GM19351 (cell line): ENCODE measurements around the gene ADAMTS9.

Source experiments
- ATAC-seq: cut with Tn5 transposase; IDR thresholded peaks from one replicate; pipeline ENCODE4 v1.9.1; 2021; ENCODE audit warnings: mild to moderate bottlenecking, moderate library complexity; ENCODE audit not compliant: unreplicated experiment

Gene ADAMTS9

DNA sequence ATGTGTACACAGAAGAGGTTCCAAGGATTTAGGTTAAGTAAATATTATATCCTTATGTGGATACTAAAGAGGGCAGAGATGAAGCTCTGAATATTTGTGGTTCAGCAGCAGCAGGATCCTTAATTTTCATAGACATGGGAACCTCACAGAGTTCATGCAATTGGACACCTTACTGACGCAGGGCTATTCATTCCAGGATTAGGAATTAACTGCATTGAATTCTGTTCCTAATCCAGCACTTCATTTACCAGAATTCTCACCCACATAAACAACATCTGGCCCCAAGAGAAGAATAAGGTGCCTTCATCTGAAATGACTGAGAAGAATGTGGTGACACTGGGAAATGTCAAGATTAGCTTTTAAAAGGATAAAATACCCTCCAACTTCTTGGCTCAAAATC is 62.4 kb downstream of the ADAMTS9 start:
- ATAC-seq, result no peak

DNA sequence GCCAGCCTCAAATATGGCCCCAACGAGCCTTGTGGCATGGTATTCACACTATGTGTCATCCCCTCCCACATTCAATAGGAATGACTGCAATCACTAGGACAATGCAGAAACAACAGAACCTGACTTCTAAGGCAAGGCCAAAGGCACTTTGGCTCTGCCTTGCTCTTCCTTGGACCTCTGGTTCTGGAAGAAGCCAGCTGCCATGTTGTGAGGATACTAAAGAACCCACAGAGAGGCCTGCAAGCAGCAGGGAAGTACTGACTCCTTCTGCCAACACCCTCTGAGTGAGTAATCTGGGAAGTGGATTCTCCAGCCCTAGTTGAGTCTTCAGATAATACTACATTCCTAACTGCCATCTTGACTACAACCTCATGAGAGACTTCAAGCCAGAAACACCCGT is 64.7 kb downstream of the ADAMTS9 start:
- ATAC-seq, result no peak

DNA sequence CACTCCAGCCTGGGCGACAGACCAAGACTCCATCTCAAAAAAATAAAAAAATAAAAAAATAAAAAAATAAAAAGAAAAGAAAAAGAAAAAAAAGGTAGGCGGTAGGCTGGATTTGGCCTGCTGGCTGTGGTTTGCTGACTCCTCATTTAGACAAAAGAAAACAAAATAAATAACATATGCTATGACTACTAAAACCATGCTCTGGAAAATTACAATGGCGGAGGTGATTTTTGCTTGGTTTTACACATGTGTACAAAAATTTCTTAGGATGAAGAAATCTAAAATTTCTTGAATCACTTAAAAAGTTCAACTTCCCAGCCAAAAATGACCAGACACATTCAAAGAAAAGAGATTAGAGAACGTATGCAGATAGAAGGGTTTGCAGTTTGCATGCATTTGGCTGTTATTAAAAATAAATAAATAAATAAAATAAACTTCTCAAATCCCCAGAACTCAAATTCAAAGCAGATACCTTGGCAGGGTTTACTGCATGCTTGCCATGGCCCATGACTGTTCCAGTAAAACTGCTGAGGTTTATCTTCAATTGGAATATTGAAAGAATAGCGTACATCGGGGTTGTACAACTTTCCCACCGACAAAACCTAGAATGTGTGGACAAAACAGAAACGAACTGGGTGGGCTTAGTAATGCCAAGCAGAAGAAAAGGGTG is 65.9 kb downstream of the ADAMTS9 start:
- ATAC-seq, result no peak

DNA sequence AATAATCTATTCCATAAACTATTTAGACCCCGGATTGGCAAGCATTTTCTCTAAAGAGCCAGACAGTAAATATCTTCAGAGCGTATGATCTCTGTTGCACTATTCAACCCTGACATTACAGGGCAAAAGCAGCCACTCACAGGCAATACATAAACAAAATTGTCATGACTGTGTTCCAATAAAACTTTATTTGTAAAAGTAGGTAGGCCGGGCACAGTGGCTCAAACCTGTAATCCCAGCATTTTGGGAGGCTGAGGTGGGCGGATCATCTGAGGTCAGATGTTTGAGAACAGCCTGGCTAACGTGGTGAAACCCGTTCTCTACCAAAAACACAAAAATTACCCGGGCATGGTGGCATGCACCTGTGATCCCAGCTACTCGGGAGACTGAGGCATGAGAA is 66.5 kb downstream of the ADAMTS9 start:
- no peak for ATAC-seq

DNA sequence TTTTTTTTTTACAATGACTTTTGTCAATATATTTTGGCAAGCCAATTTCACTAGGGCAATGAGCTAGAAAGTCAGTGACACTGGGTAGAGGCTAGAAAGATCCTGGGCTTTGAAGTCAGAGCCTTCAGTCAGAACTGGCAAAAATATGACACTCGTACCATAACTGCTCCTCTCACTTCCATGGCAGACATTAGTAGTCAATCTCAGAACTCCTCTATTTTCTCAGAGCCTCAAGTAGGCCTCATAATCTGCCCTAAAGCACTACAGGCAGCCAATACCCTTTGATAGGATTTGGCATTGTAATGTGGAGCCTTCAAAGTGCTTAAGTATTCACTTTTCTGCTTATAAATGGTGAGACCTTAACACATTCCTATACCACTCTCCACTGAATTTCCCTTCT is 67.8 kb downstream of the ADAMTS9 start:
- ATAC-seq, result no peak

DNA sequence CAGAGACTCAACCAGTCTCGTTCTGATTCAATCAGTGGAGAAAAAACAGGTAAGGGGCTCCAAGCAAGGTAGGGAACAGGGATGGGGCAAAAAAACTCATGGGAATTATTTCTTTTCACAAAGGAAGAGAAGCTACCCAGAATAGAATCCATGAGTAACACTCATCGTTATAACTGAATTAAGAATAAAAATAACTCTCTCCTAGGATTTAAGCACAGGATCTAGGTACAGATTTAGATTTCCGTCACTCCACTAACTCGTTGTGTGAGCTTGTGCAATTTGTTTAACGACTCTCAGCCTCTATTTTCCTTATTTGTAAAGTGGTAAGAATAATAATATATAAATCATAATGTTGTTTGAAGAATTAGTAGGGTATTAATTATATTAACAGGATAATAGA is 68.6 kb downstream of the ADAMTS9 start:
- ATAC-seq, result no peak

DNA sequence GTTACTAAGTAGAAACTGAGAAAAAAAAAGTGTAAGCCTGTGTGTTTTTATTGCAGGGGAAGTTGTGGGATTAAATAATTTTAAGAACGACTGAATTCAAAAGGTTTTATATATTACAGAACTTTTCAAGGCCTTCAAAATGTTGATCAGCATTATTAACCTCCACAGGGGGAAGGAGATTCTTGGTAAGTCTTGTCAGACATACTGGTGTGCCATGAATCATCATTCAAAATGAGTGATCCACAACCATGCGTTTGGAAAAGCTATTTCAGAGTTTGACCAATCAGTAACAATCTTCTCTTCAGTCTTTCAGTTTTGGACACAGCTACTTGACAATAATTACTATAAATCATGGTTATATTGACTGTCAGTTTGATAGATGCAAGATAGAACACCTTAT is 70.2 kb downstream of the ADAMTS9 start:
- no peak for ATAC-seq

DNA sequence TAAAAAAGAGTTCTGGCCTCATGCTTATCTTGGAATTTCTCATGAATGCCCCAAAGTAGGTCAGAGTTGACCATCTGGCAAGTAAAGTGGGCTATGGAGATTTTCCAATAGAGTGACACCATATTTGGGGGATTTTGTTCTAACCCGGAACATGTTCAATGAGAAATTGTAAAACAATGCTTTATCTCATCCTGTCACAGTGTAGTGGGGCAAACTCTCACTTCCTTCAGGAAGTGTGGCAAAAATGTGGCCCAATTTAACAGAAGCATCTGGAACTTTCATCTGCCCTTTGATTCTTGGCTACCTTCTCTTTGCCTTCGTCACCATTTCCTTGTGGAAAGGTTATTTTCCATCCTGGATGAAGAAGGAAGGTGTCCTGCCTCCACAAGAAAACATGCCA is 70.8 kb downstream of the ADAMTS9 start:
- no peak for ATAC-seq

DNA sequence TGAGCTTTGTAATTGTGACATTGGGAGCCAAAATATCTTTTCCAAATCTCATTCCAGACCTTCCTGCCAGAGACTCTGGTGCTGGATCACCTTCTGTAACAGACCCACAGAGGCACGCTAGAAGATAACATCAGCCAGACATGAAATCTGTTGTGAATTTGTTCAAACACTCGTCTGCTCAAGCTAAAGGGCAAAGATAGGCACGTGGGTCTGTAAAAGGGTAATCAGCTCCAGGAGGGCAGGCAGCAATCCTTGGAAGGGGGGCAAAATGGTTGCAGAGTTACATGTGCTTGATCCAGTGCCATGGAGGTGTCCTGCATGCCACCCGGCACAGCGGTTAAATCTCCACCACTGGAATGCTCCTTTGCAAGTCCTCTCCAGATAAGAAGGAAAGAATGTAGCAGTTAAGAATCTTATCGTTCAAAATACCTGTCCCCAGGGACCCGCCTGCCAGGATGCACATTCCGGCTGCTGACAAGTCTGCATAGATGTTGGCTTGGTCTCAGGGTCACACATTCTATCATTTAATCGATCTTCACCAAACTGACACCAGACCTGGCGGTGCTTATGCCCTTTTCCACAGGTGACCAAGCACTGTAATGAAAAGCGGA is 74.8 kb downstream of the ADAMTS9 start:
- ATAC-seq, result no peak

DNA sequence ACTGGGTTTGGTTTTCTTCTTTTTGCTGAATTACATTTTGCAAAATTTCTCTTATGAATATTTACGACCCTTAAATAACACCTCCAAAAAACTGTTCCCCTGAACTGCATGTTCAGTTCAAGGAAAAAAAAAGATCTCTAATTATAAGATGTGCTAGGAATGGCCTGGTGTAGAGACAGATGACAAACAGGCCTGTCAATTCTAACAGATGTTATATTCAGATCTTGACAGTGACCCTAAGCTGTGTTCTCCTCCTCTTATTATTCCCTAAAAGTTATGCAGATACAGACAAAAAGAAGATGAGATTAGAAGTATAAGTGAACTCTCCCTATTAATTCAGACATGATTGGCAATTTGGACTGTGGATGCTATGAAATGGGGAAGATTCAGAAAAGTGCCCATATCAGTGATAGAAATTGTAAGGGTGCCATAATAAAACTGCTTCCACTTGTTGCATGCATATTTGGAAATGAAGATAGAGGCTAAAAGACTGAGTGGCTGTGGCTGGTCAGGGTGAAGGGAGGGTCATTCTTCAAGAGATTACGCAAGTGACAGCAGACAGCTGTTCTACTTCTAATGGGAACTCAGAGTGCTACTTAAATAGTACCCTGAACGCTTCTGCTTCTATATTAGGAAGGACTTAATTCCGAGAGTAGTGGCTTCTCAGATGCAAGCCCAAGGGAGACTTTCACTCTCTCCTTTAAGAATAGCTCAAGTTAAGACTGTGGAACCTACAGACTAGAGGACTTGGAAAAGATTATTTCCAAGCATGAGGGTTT is 75.5 kb downstream of the ADAMTS9 start:
- no peak for ATAC-seq

DNA sequence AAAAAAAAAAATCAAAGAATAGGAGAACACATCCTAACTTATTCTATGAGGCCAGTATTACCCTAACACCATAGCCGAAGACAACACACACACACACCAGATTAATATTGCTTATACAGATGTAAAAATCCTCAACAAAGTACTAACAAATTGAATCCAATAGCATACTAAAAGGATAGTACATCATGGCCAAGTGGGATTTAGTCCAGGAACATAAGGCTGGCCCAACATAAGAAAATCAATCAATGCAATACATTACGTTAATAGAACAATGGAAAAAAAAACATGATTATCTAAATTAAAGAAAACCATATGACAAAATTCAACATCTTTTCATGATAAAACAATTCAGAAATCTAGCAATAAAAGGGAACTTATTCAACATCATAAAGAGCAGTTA is 79.1 kb downstream of the ADAMTS9 start:
- ATAC-seq, result no peak

DNA sequence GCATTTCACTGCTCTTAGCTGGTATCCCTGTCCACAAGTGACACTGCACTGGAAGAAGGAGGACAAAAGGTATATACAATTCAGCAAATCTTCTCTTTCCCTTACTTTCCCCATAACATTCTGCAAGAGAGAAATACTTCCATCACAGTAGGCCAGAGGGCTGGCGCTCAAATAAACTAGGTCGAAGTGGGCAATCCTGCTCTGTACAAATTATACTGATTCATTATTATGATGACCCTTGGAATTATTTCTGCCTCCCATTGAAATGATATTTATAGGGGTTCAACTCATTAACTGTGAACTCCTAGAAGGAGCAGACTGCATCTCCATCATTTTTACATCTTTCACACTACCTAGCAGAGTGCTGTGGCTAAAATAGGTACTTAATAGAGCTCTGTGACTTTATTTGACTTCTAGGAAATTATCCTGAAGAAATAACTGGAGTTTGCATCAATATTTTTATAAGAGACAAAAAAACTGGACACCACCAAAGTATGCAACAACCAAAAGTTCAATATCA is 80.7 kb downstream of the ADAMTS9 start:
- no peak for ATAC-seq

DNA sequence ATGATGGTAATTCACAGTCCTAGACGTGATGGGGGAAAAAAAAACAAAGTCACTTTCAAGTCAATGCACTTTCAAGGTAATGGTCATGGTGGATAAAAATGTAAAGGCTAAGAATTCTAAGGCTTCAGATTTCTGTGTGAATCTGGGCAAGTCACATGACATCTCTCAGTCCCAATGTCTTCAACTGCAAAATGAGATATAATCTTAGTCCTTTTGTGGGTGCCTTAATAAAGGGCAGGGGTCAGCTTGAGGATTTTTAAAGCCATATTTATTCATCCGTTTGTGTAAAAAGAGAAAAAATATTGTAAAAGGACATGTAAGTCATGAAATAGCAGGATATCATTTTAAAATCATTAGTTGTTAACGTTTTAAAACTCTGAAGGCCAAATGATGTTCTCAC is 83.5 kb downstream of the ADAMTS9 start:
- ATAC-seq, result no peak

DNA sequence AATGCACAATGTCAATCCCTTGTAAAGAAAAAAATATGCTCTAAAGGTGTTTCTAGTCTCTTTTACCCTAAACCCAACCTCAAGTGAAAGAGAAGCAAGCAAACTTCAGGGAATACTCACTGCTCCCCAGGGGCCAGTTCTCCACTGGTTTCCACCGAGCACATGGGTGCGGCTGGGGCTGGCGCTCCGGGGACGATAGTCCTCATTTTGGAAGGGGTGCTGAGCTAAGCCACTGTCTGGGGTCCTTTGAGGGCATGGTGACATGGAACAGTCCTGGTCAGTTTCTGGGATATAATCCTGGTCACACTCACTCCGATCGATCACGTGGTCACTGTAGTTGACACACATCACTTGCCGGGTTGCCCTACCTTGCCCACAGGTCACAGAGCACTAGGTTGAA is 86.0 kb downstream of the ADAMTS9 start:
- ATAC-seq, result no peak

DNA sequence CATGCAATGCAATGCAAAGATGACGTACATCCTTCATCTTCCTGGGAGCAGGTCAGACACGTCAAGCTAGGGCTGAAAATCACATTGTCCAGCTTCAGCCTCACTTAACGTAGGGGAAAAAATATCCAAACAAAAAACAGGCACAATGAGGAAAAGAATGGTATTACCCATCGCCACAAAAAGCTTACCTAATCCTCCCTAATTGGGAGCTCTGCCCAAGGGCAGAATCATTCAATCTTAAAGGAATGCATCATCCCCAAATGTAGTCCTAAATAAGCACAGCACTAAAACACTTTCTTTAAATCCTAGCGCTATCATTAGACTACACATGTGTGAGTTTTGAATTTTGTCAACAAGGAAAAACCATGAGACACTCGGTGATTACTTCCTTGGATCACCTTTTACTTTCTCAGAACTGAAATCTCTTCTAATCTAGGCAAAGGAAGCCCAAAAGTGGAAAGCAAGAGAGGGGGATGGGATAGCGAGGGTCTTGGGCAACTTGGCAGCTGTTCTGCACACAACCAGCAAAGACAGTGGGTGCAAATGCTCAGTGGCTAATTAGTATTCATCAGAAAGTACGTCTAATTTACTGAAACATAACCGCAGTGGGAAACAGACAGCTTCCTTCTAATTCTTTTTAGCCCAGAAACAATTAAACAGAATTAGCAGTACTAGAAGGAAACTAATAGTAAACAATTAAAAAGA is 87.4 kb downstream of the ADAMTS9 start:
- no peak for ATAC-seq

DNA sequence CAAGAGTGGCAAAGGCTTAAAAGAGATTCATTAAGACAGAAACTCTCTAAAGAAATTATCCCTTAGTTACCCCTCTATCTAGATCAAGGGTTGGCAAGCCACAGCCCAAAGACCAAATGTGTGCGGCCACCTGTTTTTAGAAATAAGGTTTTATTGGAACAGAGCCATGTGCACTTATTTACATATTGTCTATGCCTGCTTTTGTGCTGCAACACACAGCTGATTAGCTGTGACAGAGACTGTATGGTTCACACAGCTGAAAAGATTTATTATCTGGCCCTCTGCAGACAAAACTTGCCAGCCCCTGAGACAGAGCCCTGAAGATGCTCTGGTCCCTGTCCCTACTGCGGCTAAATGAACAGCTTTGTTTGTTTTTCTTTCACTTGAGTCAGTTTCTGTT is 88.1 kb downstream of the ADAMTS9 start:
- no peak for ATAC-seq

DNA sequence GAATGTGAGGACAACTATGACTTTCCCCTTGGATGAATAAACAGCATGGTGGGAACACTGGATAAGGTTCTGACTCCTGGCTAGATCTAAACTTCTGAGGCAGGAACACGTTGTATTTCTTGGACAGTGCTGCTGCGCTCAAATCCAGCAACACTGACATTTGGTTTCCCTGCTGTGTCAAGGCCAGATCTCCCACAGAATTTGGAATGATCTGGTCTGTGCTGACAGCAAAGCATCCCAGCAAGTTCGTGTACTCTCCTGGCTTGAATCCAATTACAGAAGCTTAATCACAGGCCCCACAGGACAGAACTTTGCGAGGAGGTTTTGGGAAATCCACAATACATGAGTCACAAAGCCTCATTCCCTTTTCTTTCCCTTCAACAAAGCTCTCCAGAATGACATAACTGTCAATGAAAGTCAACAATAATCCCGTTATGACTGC is 92.5 kb downstream of the ADAMTS9 start:
- ATAC-seq, result no peak

DNA sequence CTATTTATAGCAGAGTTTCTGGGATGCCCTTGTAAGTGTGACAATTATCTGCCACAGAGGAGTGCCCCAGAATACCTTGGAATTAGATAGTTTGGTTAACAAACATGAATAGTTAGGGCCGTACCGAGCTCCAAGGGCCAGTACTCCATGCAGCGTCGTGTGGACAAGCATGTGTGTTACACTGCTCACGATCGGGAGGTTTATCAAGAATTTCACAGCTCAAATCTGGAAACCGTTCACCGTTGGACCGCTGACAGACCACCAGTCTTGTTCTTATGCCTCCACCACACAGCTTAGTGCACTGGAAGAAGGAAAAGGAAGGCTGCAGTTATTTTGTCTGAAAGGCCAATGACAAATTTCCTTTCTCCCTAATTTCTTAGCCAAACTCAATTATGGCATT is 93.7 kb downstream of the ADAMTS9 start:
- no peak for ATAC-seq

DNA sequence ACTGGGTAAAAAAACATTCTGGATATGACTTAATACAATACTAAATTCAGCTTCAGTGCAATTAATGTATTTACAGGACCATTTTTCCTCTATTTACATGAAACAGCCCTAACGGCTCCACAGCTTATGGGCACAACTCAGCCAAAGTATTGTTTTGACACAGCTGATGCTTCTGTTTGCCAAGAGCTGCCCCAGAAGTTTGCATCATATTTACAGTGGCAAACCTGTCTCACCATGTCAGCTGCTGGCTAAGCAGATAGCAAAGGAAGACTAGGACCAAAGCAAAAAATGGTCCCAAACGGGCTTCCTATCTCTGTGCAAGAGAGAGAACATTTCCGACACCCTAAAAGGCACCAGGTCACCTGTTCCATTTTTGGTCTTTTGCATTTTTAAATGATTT is 94.5 kb downstream of the ADAMTS9 start:
- no peak for ATAC-seq

DNA sequence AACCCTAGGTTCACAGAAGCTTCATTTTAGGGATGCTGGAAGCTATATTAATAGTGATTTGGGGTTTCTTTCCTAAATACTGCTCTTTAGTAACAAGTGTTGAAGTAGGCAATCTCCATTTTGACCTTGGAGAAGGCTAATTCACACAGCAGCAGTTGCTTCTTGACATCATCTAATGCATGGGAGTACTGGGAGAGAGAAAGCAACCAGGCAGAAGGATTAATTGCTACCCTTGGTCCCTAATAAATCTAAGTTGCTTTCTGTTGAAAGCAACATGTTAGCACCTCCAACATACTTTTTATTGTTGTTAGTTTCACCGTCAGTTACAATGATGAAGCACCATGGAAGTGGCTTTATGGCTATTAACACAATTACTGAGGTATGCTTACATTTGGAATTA is 96.2 kb downstream of the ADAMTS9 start:
- ATAC-seq, result no peak

DNA sequence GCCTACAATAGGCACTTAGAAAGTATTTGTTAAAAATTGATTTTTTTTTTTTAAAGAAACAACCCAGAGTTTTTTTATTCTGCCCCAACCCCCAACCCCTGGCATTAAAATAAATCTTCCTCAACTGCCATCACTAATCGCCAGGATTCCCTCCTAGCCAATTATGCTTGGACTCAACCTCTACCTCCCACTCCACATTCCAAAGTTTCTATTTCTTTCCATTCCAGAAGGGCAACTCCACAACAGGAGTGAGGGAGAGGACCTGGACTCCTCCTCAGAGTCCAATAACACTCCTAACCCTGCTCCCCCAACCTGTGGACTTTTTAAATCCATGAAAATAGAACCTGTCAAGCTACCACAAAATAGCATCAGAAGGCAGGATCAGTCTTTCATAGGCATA is 99.4 kb downstream of the ADAMTS9 start:
- ATAC-seq, result no peak
